Naive B cell (primary cell): ENCODE measurements around the gene SLC8A1. TPM values are rescaled to one million over a fixed set of nuclear protein-coding genes. Genes with fewer than 3 reads are reported as not detected.

Experiments used
- ATAC-seq, 2 donors: fragments of 150-1000 bp; cut with Tn5 transposase; 2 replicates each; pipeline ENCODE4 v1.10.0; 2021; ENCODE audit warnings: low read depth in 2 of 2, mild to moderate bottlenecking in 2 of 2, moderate library complexity in 2 of 2
- DNase-seq: peaks from one replicate; pipeline ENCODE4 v3.0.0; 2022
- H3K27ac Mint-ChIP-seq, 6 donors: one replicate each; pipeline ENCODE4 v1.8.0; 2020 to 2022; ENCODE audit warnings: mild to moderate bottlenecking in 6 of 6, mixed read lengths in 6 of 6, moderate library complexity in 5 of 6, inconsistent platforms in 2 of 6
- H3K27me3 Mint-ChIP-seq, 3 donors: one replicate each; pipeline ENCODE4 v1.8.0; 2021 to 2022; ENCODE audit warnings: mixed read lengths in 3 of 3, mild to moderate bottlenecking in 1 of 3
- H3K36me3 Mint-ChIP-seq, 2 donors: one replicate each; pipeline ENCODE4 v1.8.0; 2020 to 2022; ENCODE audit warnings: mixed read lengths in 2 of 2, inconsistent platforms in 1 of 2, mild to moderate bottlenecking in 1 of 2
- H3K4me1 Mint-ChIP-seq, 3 donors: one replicate each; pipeline ENCODE4 v1.8.0; 2020 to 2022; ENCODE audit warnings: mixed read lengths in 3 of 3, inconsistent platforms in 1 of 3, mild to moderate bottlenecking in 1 of 3, moderate library complexity in 1 of 3
- H3K4me3 Mint-ChIP-seq, 8 donors: one replicate each; pipeline ENCODE4 v1.8.0; 2020 to 2022; ENCODE audit warnings: mild to moderate bottlenecking in 8 of 8, mixed read lengths in 8 of 8, moderate library complexity in 8 of 8, inconsistent platforms in 2 of 8
- H3K9me3 Mint-ChIP-seq, 7 donors: one replicate each; pipeline ENCODE4 v1.8.0; 2020 to 2022; ENCODE audit warnings: mixed read lengths in 7 of 7, mild to moderate bottlenecking in 5 of 7, inconsistent platforms in 2 of 7, moderate library complexity in 1 of 7
- polyA plus RNA-seq, 6 donors: library from polyadenylated mRNA; unstranded; fragments of 300-500 nt; fragmentation: Illumina TruSeq; gene quantifications; one replicate each; pipeline ENCODE4 v1.2.3, GENCODE V29; 2021; ENCODE audit warnings: low read depth in 6 of 6

The SLC8A1 gene
- polyA plus RNA-seq, 6 donors from 2014 or later, result 0.04 TPM; not detected in 5

DNA sequence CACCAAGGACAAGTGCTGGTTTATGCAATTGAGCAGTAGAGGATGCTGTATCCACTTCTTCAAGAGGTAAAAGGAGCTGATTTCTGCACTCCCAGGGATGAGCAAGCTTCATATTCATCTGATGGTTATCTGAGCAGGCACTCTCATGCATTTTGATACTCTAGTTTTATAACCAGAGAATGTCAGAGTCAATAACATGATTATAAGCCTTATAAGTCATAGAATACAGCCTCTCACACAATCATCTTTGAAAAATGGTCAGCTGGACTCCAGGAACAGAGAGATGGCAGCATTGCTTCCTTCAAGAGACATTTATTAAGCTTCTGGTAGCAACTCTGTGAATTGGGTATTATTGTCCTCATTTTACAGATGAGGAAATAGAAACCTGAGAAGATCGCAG lies 167.1 kb downstream of the SLC8A1 start:
- no peak for DNase-seq
- Mint-ChIP-seq H3K4me1 (peaks cover 23 to 24% (median 24%) of the 10 kb centered on the region in 3 donors), H3K9me3 (no peaks in the 10 kb centered on the region), H3K36me3 (no peaks in the 10 kb centered on the region), H3K27me3 (no peaks in the 10 kb centered on the region), H3K27ac (no peak overlapping the region), H3K4me3 (no peak overlapping the region)
- ATAC-seq, result no peak

- Mint-ChIP-seq H3K4me1 (peaks cover 22 to 24% (median 22%) of the 10 kb centered on the region in 3 donors), H3K27ac (no peak overlapping the region), H3K9me3 (no peaks in the 10 kb centered on the region), H3K4me3 (peak overlapping the region in 4 of 8 donors; percentile 61 to 76 (median 68)), H3K27me3 (no peaks in the 10 kb centered on the region), H3K36me3 (no peaks in the 10 kb centered on the region)
- DNase-seq (no peak), ATAC-seq (peak in 1 of 2 donors; percentile 28)
Measured at GRCh38 chr2:40283111-40283909, 168.6 kb downstream of the SLC8A1 start.

DNA sequence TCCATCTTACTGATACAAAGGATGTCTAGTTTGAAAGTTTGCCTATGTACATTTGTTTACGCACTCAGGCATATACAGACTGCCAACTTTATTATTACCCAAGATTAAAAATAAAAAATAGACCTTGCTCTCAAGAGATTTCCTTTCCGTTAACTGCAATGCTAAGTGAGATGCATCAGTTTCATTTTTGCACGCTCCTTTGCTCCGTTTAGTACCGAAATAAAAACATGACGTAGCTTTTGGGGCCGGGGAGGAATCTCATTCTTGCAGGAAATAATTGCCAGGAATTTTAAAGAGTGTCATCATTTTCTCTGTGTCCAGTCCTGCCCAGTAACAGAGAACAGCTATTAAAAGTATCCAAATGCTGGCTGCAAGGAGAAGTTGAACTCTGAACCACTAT lies 169.5 kb downstream of the SLC8A1 start:
- Mint-ChIP-seq H3K27me3 (no peaks in the 10 kb centered on the region), H3K27ac (no peak overlapping the region), H3K4me1 (peaks cover 22 to 24% (median 22%) of the 10 kb centered on the region in 3 donors), H3K4me3 (peak overlapping the region; percentile 42 to 87 (median 68)), H3K36me3 (no peaks in the 10 kb centered on the region), H3K9me3 (no peaks in the 10 kb centered on the region)
- ATAC-seq (peak in 1 of 2 donors; percentile 16), DNase-seq (no peak)

DNA sequence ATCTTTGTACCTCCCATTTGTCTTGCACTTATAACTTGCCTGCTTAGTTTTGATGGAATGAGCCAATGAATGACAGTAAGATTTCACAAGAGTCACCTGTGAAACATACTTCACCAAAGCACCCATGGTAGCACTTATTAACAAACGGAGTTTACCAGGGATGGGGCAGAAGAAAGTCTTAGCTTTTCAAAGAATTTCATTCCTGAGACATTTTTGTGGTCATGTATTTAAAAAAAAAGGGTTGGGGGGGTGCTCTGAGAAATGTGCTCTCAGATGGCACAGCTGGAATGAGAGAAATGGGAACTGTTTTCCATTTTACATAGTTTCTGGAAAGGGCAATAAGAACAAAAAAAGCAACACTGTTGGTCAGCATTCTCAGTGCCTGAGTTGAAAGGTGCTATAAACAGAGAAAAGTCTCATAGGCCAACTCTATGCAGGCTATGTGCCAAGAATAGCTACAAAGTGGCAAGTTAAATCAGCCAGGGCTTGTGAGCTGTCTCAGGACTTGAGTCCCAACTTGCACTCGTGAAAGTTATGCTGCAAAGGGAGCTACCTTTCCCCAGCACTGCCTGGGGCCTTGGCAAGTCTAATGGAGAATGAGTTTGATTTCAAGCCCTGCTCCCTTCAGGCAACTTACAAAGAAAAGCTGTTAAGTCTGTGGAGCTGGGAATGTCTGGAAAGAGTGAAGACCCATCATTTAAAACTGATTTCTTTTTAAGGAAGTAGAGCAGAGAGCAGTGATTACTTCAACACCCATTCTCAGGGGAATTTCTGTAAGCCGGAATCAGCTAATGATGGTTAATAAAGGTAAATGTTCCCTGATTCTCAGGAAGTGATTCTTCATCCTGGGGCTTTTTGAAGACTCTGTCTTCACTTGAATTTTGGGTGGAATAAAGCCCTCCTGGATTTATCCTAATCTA lies 170.6 kb downstream of the SLC8A1 start:
- peak overlapping the region in 3 of 6 donors; percentile 55 to 74 (median 71) for H3K27ac Mint-ChIP-seq
- H3K27me3 Mint-ChIP-seq, result no peaks in the 10 kb centered on the region
- no peaks in the 10 kb centered on the region for H3K36me3 Mint-ChIP-seq
- DNase-seq (no peak), ATAC-seq (no peak)
- peaks cover 22 to 24% (median 22%) of the 10 kb centered on the region in 3 donors for H3K4me1 Mint-ChIP-seq
- no peaks in the 10 kb centered on the region for H3K9me3 Mint-ChIP-seq
- H3K4me3 Mint-ChIP-seq, result peak overlapping the region in 6 of 8 donors; percentile 42 to 87 (median 74)

GRCh38 chr2:40279482-40279881 lies 172.4 kb downstream of the SLC8A1 start:
- H3K9me3 Mint-ChIP-seq, result no peaks in the 10 kb centered on the region
- no peaks in the 10 kb centered on the region for H3K27me3 Mint-ChIP-seq
- H3K36me3 Mint-ChIP-seq, result no peaks in the 10 kb centered on the region
- ATAC-seq, result no peak
- no peak for DNase-seq
- H3K4me3 Mint-ChIP-seq, result no peak overlapping the region
- peak overlapping the region in 1 of 6 donors; percentile 63 for H3K27ac Mint-ChIP-seq
- peaks cover 22 to 24% (median 22%) of the 10 kb centered on the region in 3 donors for H3K4me1 Mint-ChIP-seq

- no peak overlapping the region for H3K27ac Mint-ChIP-seq
- peaks cover 22 to 24% (median 22%) of the 10 kb centered on the region in 3 donors for H3K4me1 Mint-ChIP-seq
- H3K4me3 Mint-ChIP-seq, result no peak overlapping the region
- DNase-seq (no peak), ATAC-seq (no peak)
- H3K36me3 Mint-ChIP-seq, result no peaks in the 10 kb centered on the region
- no peaks in the 10 kb centered on the region for H3K27me3 Mint-ChIP-seq
- no peaks in the 10 kb centered on the region for H3K9me3 Mint-ChIP-seq
Measured at GRCh38 chr2:40279001-40279400, 172.9 kb downstream of the SLC8A1 start.

GRCh38 chr2:40276076-40276475 lies 175.8 kb downstream of the SLC8A1 start:
- no peaks in the 10 kb centered on the region for H3K36me3 Mint-ChIP-seq
- no peak overlapping the region for H3K4me3 Mint-ChIP-seq
- no peak for ATAC-seq
- DNase-seq, result no peak
- H3K9me3 Mint-ChIP-seq, result no peaks in the 10 kb centered on the region
- peaks cover 0 to 12% (median 3%) of the 10 kb centered on the region in 3 donors for H3K4me1 Mint-ChIP-seq
- no peaks in the 10 kb centered on the region for H3K27me3 Mint-ChIP-seq
- no peak overlapping the region for H3K27ac Mint-ChIP-seq

DNA sequence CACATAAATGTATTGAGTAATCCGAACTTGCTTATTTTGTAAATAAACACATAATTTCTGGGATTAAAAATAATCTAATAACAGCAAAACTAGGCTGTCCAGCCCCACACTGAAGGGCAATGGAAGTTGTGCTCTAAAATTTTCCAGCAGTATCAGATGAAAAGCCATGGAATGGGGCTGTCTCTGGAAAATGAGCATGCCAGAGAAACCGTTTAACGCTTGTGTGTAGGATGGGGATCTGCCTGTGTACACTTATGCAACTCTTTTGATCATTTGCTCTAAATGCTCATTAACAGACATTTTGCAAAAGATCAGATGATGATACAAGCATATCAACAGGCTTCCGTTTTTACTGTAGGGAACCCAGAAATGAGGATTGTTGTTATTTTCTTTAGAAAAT lies 177.6 kb downstream of the SLC8A1 start:
- H3K27ac Mint-ChIP-seq, result no peak overlapping the region
- H3K4me1 Mint-ChIP-seq, result peaks cover 0 to 7% (median 0%) of the 10 kb centered on the region in 3 donors
- no peak overlapping the region for H3K4me3 Mint-ChIP-seq
- ATAC-seq (no peak), DNase-seq (no peak)
- no peaks in the 10 kb centered on the region for H3K9me3 Mint-ChIP-seq
- H3K36me3 Mint-ChIP-seq, result no peaks in the 10 kb centered on the region
- H3K27me3 Mint-ChIP-seq, result no peaks in the 10 kb centered on the region

DNA sequence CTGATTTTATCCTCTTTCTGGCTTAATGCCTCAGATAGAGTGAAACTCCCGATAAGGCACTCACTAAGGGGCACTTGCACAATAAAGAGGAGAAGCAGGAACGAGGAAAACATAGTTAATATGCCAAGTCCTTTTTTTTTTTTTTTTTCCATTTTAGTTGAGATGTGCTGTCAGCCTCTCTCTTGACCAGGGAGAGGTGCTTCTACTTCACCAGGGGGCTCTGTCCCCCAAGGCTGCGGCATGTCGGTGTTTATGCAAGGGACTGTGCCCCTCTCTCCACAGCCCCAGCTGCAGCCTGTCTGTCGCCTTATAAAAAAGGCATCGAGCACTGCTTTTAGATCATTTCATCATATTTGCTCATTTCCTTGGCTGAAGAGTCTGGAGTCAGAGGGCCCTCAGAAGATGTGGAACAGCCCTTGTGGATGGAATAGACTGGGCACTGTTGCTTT lies 178.1 kb downstream of the SLC8A1 start:
- no peaks in the 10 kb centered on the region for H3K27me3 Mint-ChIP-seq
- no peak for ATAC-seq

GRCh38 chr2:40271094-40271493 lies 180.8 kb downstream of the SLC8A1 start:
- Mint-ChIP-seq H3K4me3 (no peak overlapping the region), H3K27ac (peak overlapping the region in 1 of 6 donors; percentile 1)

More for the DNA sequence above, 178.1 kb downstream of the SLC8A1 start:
- Mint-ChIP-seq H3K36me3 (no peaks in the 10 kb centered on the region), H3K27ac (no peak overlapping the region), H3K4me1 (peaks cover 0 to 7% (median 0%) of the 10 kb centered on the region in 3 donors), H3K4me3 (no peak overlapping the region), H3K9me3 (no peaks in the 10 kb centered on the region)
- DNase-seq, result no peak

GRCh38 chr2:40270372-40270771 lies 181.5 kb downstream of the SLC8A1 start:
- ATAC-seq, result no peak
- no peaks in the 10 kb centered on the region for H3K27me3 Mint-ChIP-seq
- H3K9me3 Mint-ChIP-seq, result no peaks in the 10 kb centered on the region
- H3K4me1 Mint-ChIP-seq, result peaks cover 0 to 7% (median 0%) of the 10 kb centered on the region in 3 donors
- H3K36me3 Mint-ChIP-seq, result no peaks in the 10 kb centered on the region
- no peak overlapping the region for H3K4me3 Mint-ChIP-seq
- DNase-seq, result no peak
- peak overlapping the region in 1 of 6 donors; percentile 68 for H3K27ac Mint-ChIP-seq

More at GRCh38 chr2:40271094-40271493, 180.8 kb downstream of the SLC8A1 start:
- Mint-ChIP-seq H3K4me1 (peaks cover 0 to 7% (median 0%) of the 10 kb centered on the region in 3 donors), H3K36me3 (no peaks in the 10 kb centered on the region), H3K9me3 (no peaks in the 10 kb centered on the region), H3K27me3 (no peaks in the 10 kb centered on the region)
- DNase-seq (no peak), ATAC-seq (no peak)

DNA sequence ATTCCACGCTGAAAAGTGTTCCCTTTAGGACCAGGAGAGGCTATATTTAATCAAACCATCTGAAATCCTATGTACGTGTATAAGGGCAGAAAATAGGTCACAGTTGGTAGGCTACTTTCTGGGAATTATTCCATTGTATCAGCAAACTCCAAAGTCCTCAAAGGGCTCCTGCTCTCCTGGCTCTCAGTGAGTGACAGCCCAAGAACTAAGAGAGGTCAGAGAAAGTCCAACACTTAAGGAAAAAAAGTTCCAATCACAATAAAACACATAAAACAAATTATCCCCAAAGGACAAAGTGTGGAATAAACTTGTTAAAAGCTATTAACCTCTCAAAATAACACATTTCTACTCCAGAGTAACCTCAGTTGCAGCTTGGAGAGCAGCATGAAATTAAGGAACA lies 183.3 kb downstream of the SLC8A1 start:
- Mint-ChIP-seq H3K36me3 (no peaks in the 10 kb centered on the region), H3K27ac (no peak overlapping the region), H3K4me3 (no peak overlapping the region), H3K4me1 (peaks cover 0 to 7% (median 0%) of the 10 kb centered on the region in 3 donors), H3K9me3 (peaks cover 0 to 3% (median 0%) of the 10 kb centered on the region in 7 donors), H3K27me3 (no peaks in the 10 kb centered on the region)
- ATAC-seq, result no peak
- DNase-seq, result no peak

- no peaks in the 10 kb centered on the region for H3K27me3 Mint-ChIP-seq
- ATAC-seq, result no peak
- no peak for DNase-seq
- no peaks in the 10 kb centered on the region for H3K36me3 Mint-ChIP-seq
- H3K4me3 Mint-ChIP-seq, result no peak overlapping the region
- H3K27ac Mint-ChIP-seq, result no peak overlapping the region
- peaks cover 0 to 3% (median 0%) of the 10 kb centered on the region in 7 donors for H3K9me3 Mint-ChIP-seq
- H3K4me1 Mint-ChIP-seq, result peaks cover 0 to under 1% (median 0%) of the 10 kb centered on the region in 3 donors
Measured at GRCh38 chr2:40266201-40266600, 185.7 kb downstream of the SLC8A1 start.
